H9 (cell line): ENCODE data around the gene TNRC18. TPM values are rescaled to one million over a fixed set of nuclear protein-coding genes. Genes with fewer than 3 reads are reported as not detected.
"Not testable (repeated sequence)": the region's sequence is repeated elsewhere in the genome, so short reads cannot be mapped to it uniquely, and the experiment has no call there.

ENCODE experiments used
- DNase-seq: peaks from one replicate; pipeline ENCODE4 v3.0.0-alpha.2; 2017
- H2AFZ ChIP-seq: one replicate; pipeline ENCODE4 v1.6.1; 2013; ENCODE audit warnings: mild to moderate bottlenecking, low read length, control low read depth, moderate library complexity
- H2AK5ac ChIP-seq: 2 replicates; pipeline ENCODE4 v1.6.1; 2013; ENCODE audit warnings: low read length, control low read depth, mixed read lengths; ENCODE audit not compliant: insufficient read length
- H2BK120ac ChIP-seq: one replicate; pipeline ENCODE4 v1.6.1; 2013; ENCODE audit warnings: low read depth, mild to moderate bottlenecking, low read length, control low read depth, inconsistent platforms; ENCODE audit not compliant: poor library complexity, severe bottlenecking
- H2BK12ac ChIP-seq: 2 replicates; pipeline ENCODE4 v1.6.1; 2013; ENCODE audit warnings: low read length, control low read depth, mixed read lengths, low read depth; ENCODE audit not compliant: insufficient read length
- H2BK15ac ChIP-seq: 2 replicates; pipeline ENCODE4 v1.6.1; 2013; ENCODE audit warnings: low read depth, low read length, control low read depth
- H2BK20ac ChIP-seq: one replicate; pipeline ENCODE4 v1.6.1; 2013; ENCODE audit warnings: low read depth, mild to moderate bottlenecking, low read length, control low read depth, inconsistent platforms; ENCODE audit not compliant: poor library complexity, severe bottlenecking
- H2BK5ac ChIP-seq: 2 replicates; pipeline ENCODE4 v1.6.1; 2013; ENCODE audit warnings: low read length, control low read depth, mixed read lengths; ENCODE audit not compliant: insufficient read length
- H3K14ac ChIP-seq: 2 replicates; pipeline ENCODE4 v1.6.1; 2013; ENCODE audit warnings: low read length, control low read depth; ENCODE audit not compliant: insufficient read depth
- H3K18ac ChIP-seq: 2 replicates; pipeline ENCODE4 v1.6.1; 2013; ENCODE audit warnings: low read depth, mild to moderate bottlenecking, mixed read lengths, low read length, control low read depth; ENCODE audit not compliant: insufficient read length
- H3K23ac ChIP-seq: 2 replicates; pipeline ENCODE4 v1.6.1; 2013; ENCODE audit warnings: low read length, control low read depth, mixed read lengths, low read depth; ENCODE audit not compliant: insufficient read length
- H3K23me2 ChIP-seq: 2 replicates; pipeline ENCODE4 v1.6.1; 2013; ENCODE audit warnings: low read depth, mild to moderate bottlenecking, mixed read lengths, low read length, control low read depth; ENCODE audit not compliant: insufficient read length, poor library complexity, severe bottlenecking
- H3K27ac ChIP-seq: 2 replicates; pipeline ENCODE4 v1.5.1; 2013; ENCODE audit warnings: low read length, control low read depth, mixed read lengths, low read depth; ENCODE audit not compliant: insufficient read length
- H3K27me3 ChIP-seq: 2 replicates; pipeline ENCODE4 v1.6.1; 2013; ENCODE audit warnings: low read length, control low read depth, inconsistent platforms; ENCODE audit not compliant: insufficient read depth
- H3K4ac ChIP-seq: 2 replicates; pipeline ENCODE4 v1.6.1; 2013; ENCODE audit warnings: low read depth, mild to moderate bottlenecking, control low read depth, inconsistent platforms, low read length, moderate library complexity
- H3K4me1 ChIP-seq: 2 replicates; pipeline ENCODE4 v1.6.1; 2013; ENCODE audit warnings: low read length, control low read depth, inconsistent platforms; ENCODE audit not compliant: insufficient read depth
- H3K4me2 ChIP-seq: 2 replicates; pipeline ENCODE4 v1.6.1; 2013; ENCODE audit warnings: low read length, control low read depth, mixed read lengths; ENCODE audit not compliant: insufficient read length, insufficient read depth
- H3K56ac ChIP-seq: 2 replicates; pipeline ENCODE4 v1.6.1; 2013; ENCODE audit warnings: low read depth, mild to moderate bottlenecking, mixed read lengths, low read length, control low read depth; ENCODE audit not compliant: insufficient read length
- H3K79me1 ChIP-seq: 2 replicates; pipeline ENCODE4 v1.6.1; 2013; ENCODE audit warnings: low read depth, mild to moderate bottlenecking, moderate library complexity, low read length, control low read depth, inconsistent platforms; ENCODE audit not compliant: insufficient read depth, poor library complexity, severe bottlenecking
- H3K79me2 ChIP-seq: 2 replicates; pipeline ENCODE4 v1.6.1; 2013; ENCODE audit warnings: low read length, control low read depth, inconsistent platforms; ENCODE audit not compliant: insufficient read depth
- H3K9ac ChIP-seq: 2 replicates; pipeline ENCODE4 v1.6.1; 2013; ENCODE audit warnings: low read length, control low read depth, mixed read lengths; ENCODE audit not compliant: insufficient read length; ENCODE audit errors: extremely low read depth
- H3K9me3 ChIP-seq: one replicate; pipeline ENCODE4 v1.6.1; 2013; ENCODE audit warnings: low read depth, low read length, inconsistent platforms; ENCODE audit not compliant: control insufficient read depth
- H3T11ph ChIP-seq: one replicate; pipeline ENCODE4 v1.6.1; 2013; ENCODE audit warnings: mild to moderate bottlenecking, low read length, control low read depth, inconsistent platforms
- H4K20me1 ChIP-seq: one replicate; pipeline ENCODE4 v1.6.1; 2013; ENCODE audit not compliant: control insufficient read depth, insufficient read length, insufficient read depth
- H4K5ac ChIP-seq: 2 replicates; pipeline ENCODE4 v1.6.1; 2013; ENCODE audit warnings: low read depth, mild to moderate bottlenecking, mixed read lengths, low read length, control low read depth; ENCODE audit not compliant: insufficient read length
- H4K8ac ChIP-seq: replicated peaks from 2 replicates; pipeline ENCODE4 v1.6.1; 2013; ENCODE audit warnings: low read length, control low read depth, mixed read lengths, low read depth; ENCODE audit not compliant: insufficient read length
- H4K91ac ChIP-seq: 2 replicates; pipeline ENCODE4 v1.6.1; 2013; ENCODE audit warnings: low read depth, mild to moderate bottlenecking, moderate library complexity, mixed read lengths, low read length, control low read depth; ENCODE audit not compliant: insufficient read length
- H3K27ac Mint-ChIP-seq, 3 experiments: 2 replicates in 2 of 3; 3 replicates in 1 of 3; pipeline ENCODE4 v1.8.0; 2020 to 2021; ENCODE audit warnings: mixed read lengths in 3 of 3, mild to moderate bottlenecking in 1 of 3, moderate library complexity in 1 of 3
- H3K27me3 Mint-ChIP-seq: 2 replicates; pipeline ENCODE4 v1.8.0; 2021; ENCODE audit warnings: low read depth, mild to moderate bottlenecking, moderate library complexity, mixed read lengths
- H3K36me3 Mint-ChIP-seq, 3 experiments: 2 replicates in 2 of 3; 3 replicates in 1 of 3; pipeline ENCODE4 v1.8.0; 2020 to 2021; ENCODE audit warnings: low read depth in 3 of 3, mixed read lengths in 3 of 3; ENCODE audit not compliant: insufficient read depth in 1 of 3
- H3K4me1 Mint-ChIP-seq, 2 experiments: 2 replicates each; pipeline ENCODE4 v1.8.0; 2020; ENCODE audit warnings: mixed read lengths in 2 of 2
- H3K4me3 Mint-ChIP-seq, 2 experiments: 2 replicates in 1 of 2; 3 replicates in 1 of 2; pipeline ENCODE4 v1.8.0; 2020 to 2021; ENCODE audit warnings: mild to moderate bottlenecking in 2 of 2, mixed read lengths in 2 of 2, moderate library complexity in 1 of 2
- H3K9me3 Mint-ChIP-seq, 2 experiments: 2 replicates in 1 of 2; 3 replicates in 1 of 2; pipeline ENCODE4 v1.8.0; 2020; ENCODE audit warnings: mild to moderate bottlenecking in 2 of 2, mixed read lengths in 2 of 2, moderate library complexity in 1 of 2
- CTCF ChIP-seq: fragments of 200-600 bp; sonication (generic); conservative IDR thresholded peaks from 3 replicates; pipeline ENCODE4 v1.8.0; 2021; ENCODE audit warnings: antibody characterized with exemption, mild to moderate bottlenecking
- WGBS: extraction: QIAGEN DNeasy Blood & Tissue Kit; methylation state at CpG from one replicate; pipeline ENCODE4 v1.1.7; 2013; ENCODE audit warnings: missing lambda C conversion rate, low lambda C conversion rate, mixed read lengths; ENCODE audit not compliant: insufficient read length; ENCODE audit errors: extremely low coverage; 5-methylcytosine and 5-hydroxymethylcytosine counted together
- total RNA-seq: library from RNA; stranded (reverse); gene quantifications from 2 replicates; pipeline ENCODE4 v1.2.1, GENCODE V29; 2021

Gene TNRC18
- total RNA-seq, 1 experiment from 2014 or later: 21.2 TPM

- Histone ChIP-seq H3K23me2 (no peaks in the 10 kb centered on the region), H2BK5ac (no peak overlapping the region), H2AFZ (no peak overlapping the region), H2AK5ac (no peak overlapping the region), H3K14ac (no peak overlapping the region), H4K20me1 (no peaks in the 10 kb centered on the region), H3K56ac (no peak overlapping the region), H3K4me1 (no peaks in the 10 kb centered on the region), H3T11ph (no peak overlapping the region), H3K79me1 (no peaks in the 10 kb centered on the region), H3K18ac (no peak overlapping the region), H3K4ac (no peak overlapping the region), H2BK20ac (no peak overlapping the region), H3K27ac (no peak overlapping the region), H3K9ac (no peak overlapping the region), H4K5ac (no peak overlapping the region), H2BK12ac (no peak overlapping the region), H3K4me2 (no peak overlapping the region), H4K8ac (no peak overlapping the region), H2BK120ac (no peak overlapping the region), H3K79me2 (no peaks in the 10 kb centered on the region), H3K9me3 (no peaks in the 10 kb centered on the region), H4K91ac (no peak overlapping the region), H3K27me3 (peaks cover 1% of the 10 kb centered on the region; the same call in 1 of the 2 replicates), H3K23ac (no peak overlapping the region), H2BK15ac (no peak overlapping the region)
- H3K4me1 Mint-ChIP-seq: 0 out of 4 replicates have a peak, but pooled peaks cover 0 to 4% of the 10 kb centered on the region in 2 experiments
- H3K36me3 Mint-ChIP-seq: peaks cover 3 to 19% (median 10%) of the 10 kb centered on the region in 3 experiments
- H3K27me3 Mint-ChIP-seq: peaks cover 9% of the 10 kb centered on the region
- no peak overlapping the region for H3K4me3 Mint-ChIP-seq
- no peak overlapping the region for H3K27ac Mint-ChIP-seq
- no CpG with 5 or more reads among the region's 7 CpGs for WGBS
- TF ChIP-seq CTCF: no peak
- H3K9me3 Mint-ChIP-seq: peaks cover 0 to 3% of the 10 kb centered on the region in 2 experiments; a peak in 1 of 5 replicates
- DNase-seq: no peak
Measured at GRCh38 chr7:5289355-5289754, 134.3 kb downstream of the TNRC18 start.

- H3K23me2 ChIP-seq, H2BK5ac ChIP-seq, H3K79me1 ChIP-seq, H3K56ac ChIP-seq, H2BK20ac ChIP-seq, H3K14ac ChIP-seq, H3K23ac ChIP-seq, H2BK120ac ChIP-seq, H3K4me2 ChIP-seq, H3K27ac Mint-ChIP-seq, H4K91ac ChIP-seq, H3K9me3 Mint-ChIP-seq, H3K4me1 ChIP-seq, H3K27ac ChIP-seq, H3K27me3 ChIP-seq, H2AK5ac ChIP-seq, H2BK15ac ChIP-seq, H4K20me1 ChIP-seq, H3K9me3 ChIP-seq, H2BK12ac ChIP-seq, H4K8ac ChIP-seq, H3K4me3 Mint-ChIP-seq, H3K18ac ChIP-seq, H3T11ph ChIP-seq, H2AFZ ChIP-seq, H3K79me2 ChIP-seq, H3K4ac ChIP-seq, H3K4me1 Mint-ChIP-seq, DNase-seq, H4K5ac ChIP-seq, H3K9ac ChIP-seq: not testable (repeated sequence)
- no CpG with 5 or more reads among the region's 8 CpGs for WGBS
- Mint-ChIP-seq H3K27me3 (peaks cover 12% of the 10 kb centered on the region), H3K36me3 (peaks cover 2 to 15% (median 6%) of the 10 kb centered on the region in 3 experiments; a peak in 5 of 7 replicates)
Measured at GRCh38 chr7:5288560-5288959, 135.1 kb downstream of the TNRC18 start.
